ENCODE measurements around the gene FASN.

FASN gene

DNA sequence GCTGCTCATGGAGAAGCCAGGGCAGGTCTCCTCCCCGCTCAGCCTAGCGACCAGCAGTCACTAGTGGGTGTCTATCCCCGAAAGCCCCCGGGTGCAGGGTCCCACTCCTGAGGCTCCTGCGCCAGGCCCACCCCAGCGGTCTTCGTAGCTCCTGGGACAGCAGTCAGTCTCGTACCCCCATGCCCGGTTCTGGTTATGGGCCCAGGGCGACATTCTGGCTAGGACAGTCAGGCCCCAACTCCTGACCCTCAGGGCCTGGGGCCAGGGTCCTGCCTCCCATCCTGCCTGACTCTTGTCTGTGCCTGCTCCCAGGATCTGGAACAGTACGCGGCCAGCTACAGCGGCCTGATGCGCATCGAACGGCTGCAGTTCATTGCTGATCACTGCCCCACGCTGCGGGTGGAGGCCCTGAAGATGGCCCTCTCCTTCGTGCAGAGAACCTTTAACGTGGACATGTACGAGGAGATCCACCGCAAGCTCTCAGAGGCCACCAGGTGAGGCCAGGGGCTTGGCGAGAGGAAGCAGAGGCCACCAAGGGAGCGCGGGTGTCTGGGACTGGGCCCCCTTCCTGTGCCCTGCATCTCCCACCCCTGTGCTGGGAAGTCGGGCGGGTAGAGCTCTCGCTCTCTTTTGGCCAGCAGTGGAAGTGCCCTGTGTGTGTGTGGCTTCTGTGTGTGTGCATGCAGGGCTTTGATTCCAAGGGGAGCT, 44.3 kb downstream of the FASN start:
- no peak for DNase-seq (ENCODE audit: extremely low read depth, low read depth)
- TF ChIP-seq, protein P1, sequence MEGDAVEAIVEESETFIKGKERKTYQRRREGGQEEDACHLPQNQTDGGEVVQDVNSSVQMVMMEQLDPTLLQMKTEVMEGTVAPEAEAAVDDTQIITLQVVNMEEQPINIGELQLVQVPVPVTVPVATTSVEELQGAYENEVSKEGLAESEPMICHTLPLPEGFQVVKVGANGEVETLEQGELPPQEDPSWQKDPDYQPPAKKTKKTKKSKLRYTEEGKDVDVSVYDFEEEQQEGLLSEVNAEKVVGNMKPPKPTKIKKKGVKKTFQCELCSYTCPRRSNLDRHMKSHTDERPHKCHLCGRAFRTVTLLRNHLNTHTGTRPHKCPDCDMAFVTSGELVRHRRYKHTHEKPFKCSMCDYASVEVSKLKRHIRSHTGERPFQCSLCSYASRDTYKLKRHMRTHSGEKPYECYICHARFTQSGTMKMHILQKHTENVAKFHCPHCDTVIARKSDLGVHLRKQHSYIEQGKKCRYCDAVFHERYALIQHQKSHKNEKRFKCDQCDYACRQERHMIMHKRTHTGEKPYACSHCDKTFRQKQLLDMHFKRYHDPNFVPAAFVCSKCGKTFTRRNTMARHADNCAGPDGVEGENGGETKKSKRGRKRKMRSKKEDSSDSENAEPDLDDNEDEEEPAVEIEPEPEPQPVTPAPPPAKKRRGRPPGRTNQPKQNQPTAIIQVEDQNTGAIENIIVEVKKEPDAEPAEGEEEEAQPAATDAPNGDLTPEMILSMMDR (IDR thresholded peaks at IDR 0.05; ENCODE audit: low read depth, low read length), result no peak

DNA sequence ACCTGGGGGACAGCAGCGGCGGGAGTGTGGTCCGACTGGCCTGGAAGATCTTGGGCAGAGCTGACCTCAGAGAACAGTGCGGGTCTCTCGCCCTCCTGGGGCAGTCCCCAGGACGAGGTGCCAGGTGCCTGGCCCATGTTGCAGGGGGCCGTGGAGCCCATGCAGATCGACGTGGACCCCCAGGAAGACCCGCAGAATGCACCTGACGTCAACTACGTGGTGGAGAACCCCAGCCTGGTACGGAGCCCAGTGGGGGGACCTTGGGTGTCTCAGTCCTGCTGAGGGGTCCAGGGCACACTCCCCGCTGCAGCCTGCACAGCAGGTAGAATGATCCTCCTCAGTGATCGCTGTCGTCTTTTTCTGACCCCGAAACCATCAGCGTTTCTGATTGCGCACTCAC, 44.9 kb downstream of the FASN start:
- no peak for DNase-seq (ENCODE audit: extremely low read depth, low read depth)
- TF ChIP-seq, protein P1 (IDR thresholded peaks at IDR 0.05; ENCODE audit: low read depth, low read length), result no peak

DNA sequence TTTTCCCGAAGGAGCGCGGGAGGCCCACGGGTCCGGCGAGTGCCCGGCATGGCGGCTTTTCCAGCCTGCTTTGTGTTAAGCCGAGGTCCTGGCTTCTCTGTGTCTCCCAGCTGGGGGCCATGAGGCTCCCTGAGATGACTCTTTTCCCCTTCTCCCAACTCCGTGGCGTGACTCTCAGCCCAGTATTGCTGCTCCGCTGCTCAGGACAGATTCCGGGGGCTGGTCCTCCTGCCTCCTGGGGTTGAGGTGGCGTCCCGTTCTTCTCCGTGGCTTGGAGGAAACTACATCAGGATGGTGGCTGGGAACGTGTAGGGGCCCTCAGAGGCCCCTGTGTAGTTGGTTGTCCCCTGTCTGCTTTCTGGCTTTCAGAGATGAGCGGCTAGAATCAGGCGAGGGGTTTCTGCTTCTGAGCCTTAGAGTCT, 45.4 kb downstream of the FASN start:
- no peak for DNase-seq (ENCODE audit: extremely low read depth, low read depth)
- TF ChIP-seq, protein P1 (IDR thresholded peaks at IDR 0.05; ENCODE audit: low read depth, low read length), result no peak

DNA sequence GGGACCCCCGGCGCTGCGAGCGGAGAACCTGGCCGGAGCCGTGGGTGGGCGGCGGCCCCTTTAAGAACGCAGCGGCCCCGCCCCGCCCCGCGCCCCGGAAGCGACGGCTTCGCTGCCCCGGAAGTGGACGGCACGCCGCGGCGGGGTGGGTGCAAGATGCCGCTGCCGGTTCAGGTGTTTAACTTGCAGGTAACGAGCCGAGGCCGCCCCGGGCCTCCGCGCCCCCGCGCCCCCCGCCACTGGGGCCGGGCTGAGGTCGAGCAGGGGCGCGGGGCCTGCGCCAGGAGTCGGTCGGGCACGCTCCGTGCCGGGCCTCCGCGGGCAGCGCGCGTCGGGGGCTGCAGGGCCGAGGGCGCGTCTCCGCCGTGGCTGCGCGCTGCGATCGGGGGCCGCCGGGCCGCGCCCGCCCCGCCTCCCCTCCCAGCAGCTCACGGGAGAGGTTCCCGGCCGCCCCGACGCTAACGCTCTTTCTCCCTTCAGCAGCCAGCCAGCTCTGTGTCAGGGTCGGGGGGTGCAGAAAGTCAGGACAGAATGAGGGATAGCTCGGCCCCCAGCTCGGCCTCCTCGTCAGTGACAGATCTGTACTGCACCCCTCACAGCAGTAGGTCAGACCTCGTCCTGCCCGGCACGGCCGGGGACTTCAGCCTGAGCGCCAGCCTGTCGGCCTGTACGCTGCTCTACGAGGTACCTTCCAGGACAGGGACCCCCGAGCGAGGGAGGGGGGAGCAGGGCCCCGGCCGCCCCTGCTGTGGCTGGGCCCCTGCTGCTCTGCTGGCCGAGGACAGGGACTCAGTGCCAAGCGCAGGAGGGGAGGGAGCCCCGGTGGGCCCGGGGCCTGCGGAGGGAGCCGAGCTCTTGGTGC, 46.0 kb downstream of the FASN start, which contains the start of the genes GPS1 and RFNG:
TSS of gene GPS1 (plus strand) at position 123 of the 862 bp plus-strand sequence. CDS start at position 157, 34 bp downstream.
TSS of gene RFNG (minus strand) at position 36 of the 862 bp plus-strand sequence. CDS start 45 bp downstream, outside the sequence.
- TF ChIP-seq, protein P1 (IDR thresholded peaks at IDR 0.05; ENCODE audit: low read depth, low read length), result no peak
- no peak for DNase-seq (ENCODE audit: extremely low read depth, low read depth)

DNA sequence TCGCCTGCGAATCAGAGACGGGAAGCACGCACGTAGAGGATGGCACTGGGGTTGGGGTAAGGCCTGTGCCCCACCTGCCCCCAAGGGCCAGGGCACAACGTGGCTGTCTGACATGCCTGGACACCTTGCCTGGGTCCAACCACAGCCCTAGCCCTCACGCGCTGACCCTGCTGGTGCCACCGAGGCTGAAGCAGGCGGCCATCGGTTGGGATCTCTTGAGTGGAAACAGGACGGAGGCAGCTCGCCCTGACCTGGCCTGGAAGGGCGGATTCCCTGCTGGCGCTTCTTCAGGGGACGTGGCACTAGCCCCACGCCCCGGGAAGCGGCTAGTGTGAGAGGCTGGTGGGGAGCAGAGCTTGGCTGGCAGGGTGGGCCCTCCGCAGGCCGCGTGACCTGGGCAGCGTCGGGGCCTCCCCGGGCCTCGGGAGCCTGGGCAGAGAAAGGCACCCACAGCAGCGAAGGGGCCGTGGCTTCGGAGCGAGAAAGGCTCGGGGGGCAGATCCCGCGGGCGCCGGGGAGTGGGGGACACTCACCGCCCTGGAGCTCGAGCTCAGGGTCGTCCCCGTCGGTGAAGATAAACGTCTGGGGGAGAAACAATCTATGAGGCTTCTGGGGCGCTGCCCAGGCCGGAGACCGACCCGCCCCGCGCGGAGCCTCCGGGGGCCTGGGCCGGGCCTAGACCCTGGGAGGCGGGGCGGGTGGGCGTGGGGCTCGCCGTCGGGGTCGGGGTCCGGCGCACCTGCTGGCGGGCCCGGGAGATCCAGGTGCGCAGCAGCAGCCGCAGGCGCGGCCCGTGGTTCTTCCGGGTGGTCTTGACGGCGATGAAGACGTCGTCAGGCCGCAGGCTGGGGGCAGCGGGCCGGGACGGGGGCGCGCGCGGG, 47.0 kb downstream of the FASN start:
- TF ChIP-seq, protein P1 (IDR thresholded peaks at IDR 0.05; ENCODE audit: low read depth, low read length), result no peak
- DNase-seq (ENCODE audit: extremely low read depth, low read depth), result no peak

DNA sequence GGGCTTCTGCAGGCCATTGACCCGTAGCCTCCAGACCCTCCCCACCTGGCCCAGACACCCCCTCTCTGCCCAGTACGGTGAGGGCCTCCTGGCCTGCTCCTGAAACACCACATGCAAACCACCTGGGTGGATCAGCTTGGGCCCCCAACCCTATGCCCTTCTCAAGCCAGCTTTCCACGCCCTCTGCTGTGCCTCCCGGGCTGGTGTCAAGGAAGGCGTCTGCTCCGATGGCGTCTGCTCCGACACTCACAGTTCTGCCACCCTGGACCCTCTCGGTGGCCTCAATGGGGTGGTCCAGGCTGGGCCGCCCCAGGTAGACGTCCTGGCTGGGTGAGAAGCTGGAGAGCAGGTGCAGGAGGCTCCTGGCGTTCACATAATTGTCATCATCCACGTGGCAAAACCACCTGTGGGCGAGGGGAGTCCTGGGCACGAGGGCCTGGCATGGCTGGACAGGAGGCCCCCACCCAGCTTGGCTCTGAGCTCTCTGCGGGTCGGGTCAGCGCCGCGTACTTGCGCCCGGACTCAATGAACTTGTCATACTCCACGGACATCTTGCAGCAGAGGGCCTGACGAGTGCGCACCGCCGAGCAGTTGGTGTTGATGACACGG, 47.8 kb downstream of the FASN start:
- DNase-seq (ENCODE audit: extremely low read depth, low read depth), result no peak
- TF ChIP-seq, protein P1 (IDR thresholded peaks at IDR 0.05; ENCODE audit: low read depth, low read length), result no peak
